Neural progenitor cell (in vitro differentiated cells): ENCODE results near the gene DRG2.

ENCODE experiments used
- CTCF ChIP-seq: fragments of 200-600 bp; sonication (generic); IDR thresholded peaks from 2 replicates; pipeline ENCODE4 v1.5.1; 2017; ENCODE audit warnings: antibody characterized with exemption, mild to moderate bottlenecking
- EZH2phosphoT487 ChIP-seq: fragments of 200-600 bp; sonication (generic); IDR thresholded peaks from 2 replicates; pipeline ENCODE4 v1.6.1; 2017; ENCODE audit warnings: antibody characterized with exemption

GRCh38 chr17:18119938-18120337, 32.2 kb downstream of the DRG2 start:
- TF ChIP-seq EZH2phosphoT487 (no peak), CTCF (no peak)
